Fibroblast of villous mesenchyme (primary cell): Measurements from ENCODE around the gene FN1. TPM values are rescaled to one million over a fixed set of nuclear protein-coding genes. Genes with fewer than 3 reads are reported as not detected.

Source experiments
- DNase-seq: peaks from one replicate; pipeline ENCODE4 v3.0.0-alpha.2; 2010; ENCODE audit warnings: low read depth
- H3K4me3 ChIP-seq: 2 replicates; pipeline ENCODE4 v1.5.1; 2011; ENCODE audit warnings: low read depth, mild to moderate bottlenecking, low read length
- CTCF ChIP-seq: IDR thresholded peaks from 2 replicates; pipeline ENCODE4 v1.5.1; 2012; ENCODE audit warnings: low read depth, mild to moderate bottlenecking, low read length; ENCODE audit not compliant: insufficient read depth
- total RNA-seq: library from RNA; depleted of rRNA; stranded (reverse); fragments of >200 nt; gene quantifications from 2 replicates; pipeline ENCODE4 v1.2.3, GENCODE V29; 2012

FN1 gene
- total RNA-seq, 1 donor: 1,807 TPM

- peak overlapping the region; percentile 3 for H3K4me3 ChIP-seq
- no peak for DNase-seq
- TF ChIP-seq CTCF: no peak
Observed at GRCh38 chr2:215429424-215429823, 6.4 kb downstream of the FN1 start.

GRCh38 chr2:215428060-215428910, 7.6 kb downstream of the FN1 start:
- no peak overlapping the region for H3K4me3 ChIP-seq
- no peak for TF ChIP-seq CTCF
- peak; percentile 18 for DNase-seq

GRCh38 chr2:215427585-215427984, 8.3 kb downstream of the FN1 start:
- peak; percentile 7 for DNase-seq
- no peak overlapping the region for H3K4me3 ChIP-seq

GRCh38 chr2:215425021-215425782, 10.7 kb downstream of the FN1 start:
- no peak for TF ChIP-seq CTCF
- peak; percentile 41 for DNase-seq
- H3K4me3 ChIP-seq: no peak overlapping the region

More at GRCh38 chr2:215427585-215427984, 8.3 kb downstream of the FN1 start:
- TF ChIP-seq CTCF: no peak

- H3K4me3 ChIP-seq: no peak overlapping the region
- no peak for TF ChIP-seq CTCF
- peak; percentile 25 for DNase-seq
Observed at GRCh38 chr2:215423928-215424540, 11.8 kb downstream of the FN1 start.

- peak; percentile 14 for DNase-seq
- no peak for TF ChIP-seq CTCF
- no peak overlapping the region for H3K4me3 ChIP-seq
Observed at GRCh38 chr2:215423234-215423633, 12.6 kb downstream of the FN1 start.
